Muscle layer of duodenum (tissue), 2 donors: ENCODE measurements around the gene DTX1.

Experiments used
- H3K27ac ChIP-seq: one replicate; pipeline ENCODE4 v1.7.0; 2013; ENCODE audit warnings: mild to moderate bottlenecking, low read length
- H3K27me3 ChIP-seq: one replicate; pipeline ENCODE4 v1.7.0; 2013; ENCODE audit warnings: low read depth, mild to moderate bottlenecking, control low read depth, low read length
- H3K36me3 ChIP-seq, 2 donors: one replicate each; pipeline ENCODE4 v1.7.0; 2013; ENCODE audit warnings: low read length in 2 of 2, control low read depth in 1 of 2, mild to moderate bottlenecking in 1 of 2; ENCODE audit not compliant: insufficient read depth in 2 of 2, control insufficient read depth in 1 of 2
- H3K4me1 ChIP-seq, 2 donors: one replicate each; pipeline ENCODE4 v1.7.0; 2013; ENCODE audit warnings: low read length in 2 of 2, mild to moderate bottlenecking in 2 of 2, control low read depth in 1 of 2, moderate library complexity in 1 of 2; ENCODE audit not compliant: insufficient read depth in 2 of 2, control insufficient read depth in 1 of 2
- H3K4me3 ChIP-seq, 2 donors: one replicate each; pipeline ENCODE4 v1.7.0; 2013; ENCODE audit warnings: low read length in 2 of 2, low read depth in 1 of 2, mild to moderate bottlenecking in 1 of 2
- H3K9me3 ChIP-seq, 2 donors: one replicate each; pipeline ENCODE4 v1.7.0; 2013; ENCODE audit warnings: low read length in 2 of 2, control low read depth in 1 of 2, mild to moderate bottlenecking in 1 of 2; ENCODE audit not compliant: control insufficient read depth in 1 of 2
- donor health status: healthy.

The DTX1 gene

GRCh38 chr12:113040722-113041171 lies 15.8 kb upstream of the DTX1 start:
- Histone ChIP-seq H3K27ac (no peak overlapping the region), H3K4me1 (no peaks in the 10 kb centered on the region)

DNA sequence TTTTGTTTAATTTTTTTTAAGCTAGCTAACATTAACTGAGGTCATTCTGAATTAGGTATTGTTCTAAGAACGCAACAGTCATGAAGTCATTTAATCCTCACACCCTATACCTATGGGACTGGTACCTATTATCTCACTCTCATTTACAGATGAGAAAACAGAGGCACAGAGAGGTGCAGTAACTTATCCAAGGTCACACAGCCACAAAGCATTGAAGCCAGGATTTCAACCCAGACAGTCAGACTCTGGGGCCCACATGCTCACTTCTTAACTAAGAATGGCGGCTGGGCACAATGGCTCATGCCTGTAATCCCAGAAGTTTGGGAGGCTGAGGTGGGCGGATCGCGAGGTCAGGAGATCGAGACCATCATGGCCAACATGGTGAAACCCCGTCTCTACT lies 15.0 kb upstream of the DTX1 start:
- H3K9me3 ChIP-seq = no peaks in the 10 kb centered on the region
- no peak overlapping the region for H3K4me3 ChIP-seq
- no peak overlapping the region for H3K27ac ChIP-seq
- H3K36me3 ChIP-seq = no peaks in the 10 kb centered on the region
- no peaks in the 10 kb centered on the region for H3K27me3 ChIP-seq
- no peaks in the 10 kb centered on the region for H3K4me1 ChIP-seq

More at GRCh38 chr12:113040722-113041171, 15.8 kb upstream of the DTX1 start:
- no peaks in the 10 kb centered on the region for H3K9me3 ChIP-seq
- H3K36me3 ChIP-seq = no peaks in the 10 kb centered on the region
- no peak overlapping the region for H3K4me3 ChIP-seq
- no peaks in the 10 kb centered on the region for H3K27me3 ChIP-seq

- H3K9me3 ChIP-seq = no peaks in the 10 kb centered on the region
- no peaks in the 10 kb centered on the region for H3K36me3 ChIP-seq
- H3K27ac ChIP-seq = no peak overlapping the region
- H3K4me3 ChIP-seq = no peak overlapping the region
- H3K27me3 ChIP-seq = no peaks in the 10 kb centered on the region
- H3K4me1 ChIP-seq = no peaks in the 10 kb centered on the region
Observed at GRCh38 chr12:113043240-113043639, 13.3 kb upstream of the DTX1 start.

DNA sequence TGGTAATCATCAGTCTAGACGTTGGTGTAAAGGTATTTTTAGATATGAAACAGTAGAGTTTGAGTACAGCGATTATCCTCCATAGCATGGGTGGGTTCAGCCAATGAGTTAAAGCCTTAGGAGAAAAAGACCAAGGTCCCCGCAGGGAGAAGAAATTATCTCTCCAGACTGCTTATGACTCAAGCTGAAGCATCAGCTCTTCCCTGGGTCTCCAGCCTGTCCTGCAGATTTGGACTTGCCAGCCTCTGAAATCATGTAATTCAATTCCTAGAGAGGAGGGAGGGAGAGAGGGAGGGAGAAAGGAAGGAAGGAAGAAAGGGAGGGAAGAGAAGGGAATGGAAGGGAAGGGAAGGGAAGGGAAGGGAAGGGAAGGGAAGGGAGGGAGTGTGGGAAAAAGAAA lies 12.0 kb upstream of the DTX1 start:
- Histone ChIP-seq H3K27ac (no peak overlapping the region), H3K9me3 (no peaks in the 10 kb centered on the region), H3K4me3 (no peak overlapping the region), H3K27me3 (no peaks in the 10 kb centered on the region), H3K36me3 (no peaks in the 10 kb centered on the region), H3K4me1 (no peaks in the 10 kb centered on the region)

DNA sequence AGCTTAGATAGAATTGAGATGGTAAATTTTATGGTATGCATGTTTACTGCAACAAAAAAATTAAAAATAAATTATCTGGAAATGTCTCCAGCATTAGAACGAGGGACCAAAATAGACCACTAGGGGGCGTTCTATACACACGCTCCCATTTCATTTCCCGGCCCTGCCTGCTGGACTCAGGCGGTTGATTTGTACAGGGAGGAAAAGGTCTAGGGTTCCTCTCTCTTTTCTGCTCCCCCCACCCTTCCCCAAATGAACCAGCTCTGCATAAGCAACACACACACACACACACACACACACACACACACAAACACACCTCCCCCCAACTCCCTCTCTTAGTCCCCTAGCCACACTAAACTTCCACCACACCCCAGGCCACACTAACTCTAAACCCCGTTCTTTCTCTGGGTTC lies 7.8 kb upstream of the DTX1 start:
- H3K9me3 ChIP-seq = no peaks in the 10 kb centered on the region
- no peak overlapping the region for H3K4me3 ChIP-seq
- no peaks in the 10 kb centered on the region for H3K4me1 ChIP-seq
- H3K27ac ChIP-seq = no peak overlapping the region
- no peaks in the 10 kb centered on the region for H3K36me3 ChIP-seq
- H3K27me3 ChIP-seq = no peaks in the 10 kb centered on the region

DNA sequence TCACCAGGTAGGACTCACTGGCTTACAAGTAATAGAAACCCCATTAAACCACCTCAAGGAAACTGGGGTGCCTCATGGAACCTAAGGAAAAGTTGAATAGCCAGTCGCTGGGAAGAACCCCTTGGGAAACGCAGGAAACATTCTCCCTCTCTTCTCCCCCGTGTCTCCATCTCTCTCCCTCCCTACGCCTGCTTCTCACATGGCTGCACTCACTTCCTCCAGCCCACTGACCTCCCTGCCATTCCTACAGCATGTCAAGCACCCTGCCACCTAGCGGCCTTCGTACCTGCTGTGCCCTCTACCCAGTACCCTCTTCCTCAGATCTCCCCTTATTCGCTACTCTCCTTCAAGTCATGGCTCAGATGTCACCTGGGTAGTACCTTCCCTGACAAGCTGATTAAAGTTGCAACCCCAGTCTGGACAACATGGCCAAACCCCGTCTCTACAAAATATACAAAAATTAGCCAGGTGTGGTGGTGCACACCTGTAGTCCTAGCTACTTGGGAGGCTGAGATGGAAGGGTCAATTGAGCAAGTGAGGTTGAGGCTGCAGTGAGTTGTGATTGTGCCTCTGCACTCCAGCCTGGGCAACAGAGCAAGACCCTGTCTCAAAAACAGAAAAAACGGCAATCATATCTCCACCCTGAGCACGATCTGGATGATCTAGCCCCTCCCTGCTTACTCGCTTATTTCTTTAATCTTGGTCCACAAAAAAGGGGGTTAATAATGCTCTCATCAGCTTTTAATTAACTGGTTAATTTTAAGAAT lies 6.4 kb upstream of the DTX1 start:
- Histone ChIP-seq H3K27ac (no peak overlapping the region), H3K27me3 (no peaks in the 10 kb centered on the region)

DNA sequence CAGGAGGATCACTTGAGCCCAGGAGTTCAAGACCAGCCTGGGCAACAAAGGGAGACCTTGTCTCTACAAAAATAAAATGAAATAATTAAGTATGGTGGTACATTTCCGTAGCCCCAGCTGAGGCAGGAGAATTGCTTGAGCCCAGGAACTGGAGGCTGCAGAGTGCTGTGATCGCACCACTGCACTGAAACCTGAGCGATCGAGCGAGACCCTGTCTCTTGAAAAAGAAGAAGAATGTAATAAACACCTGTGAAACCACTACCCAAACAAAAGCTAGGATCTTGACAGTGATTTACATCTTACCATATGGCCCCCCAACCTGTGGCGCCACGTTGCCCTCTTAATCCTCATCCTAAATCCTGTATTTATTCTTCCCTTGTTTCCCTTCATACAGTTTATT lies 5.7 kb upstream of the DTX1 start:
- Histone ChIP-seq H3K27me3 (peaks cover under 1% of the 10 kb centered on the region), H3K4me1 (no peaks in the 10 kb centered on the region), H3K36me3 (no peaks in the 10 kb centered on the region), H3K4me3 (no peak overlapping the region), H3K27ac (no peak overlapping the region), H3K9me3 (no peaks in the 10 kb centered on the region)

More for the DNA sequence above, 6.4 kb upstream of the DTX1 start:
- H3K36me3 ChIP-seq = no peaks in the 10 kb centered on the region
- no peaks in the 10 kb centered on the region for H3K4me1 ChIP-seq
- no peaks in the 10 kb centered on the region for H3K9me3 ChIP-seq
- no peak overlapping the region for H3K4me3 ChIP-seq

GRCh38 chr12:113051759-113052158 lies 4.8 kb upstream of the DTX1 start:
- Histone ChIP-seq H3K27me3 (peaks cover 8% of the 10 kb centered on the region), H3K4me1 (peaks cover 0 to 3% of the 10 kb centered on the region in 2 donors), H3K36me3 (no peaks in the 10 kb centered on the region), H3K4me3 (no peak overlapping the region), H3K27ac (no peak overlapping the region), H3K9me3 (no peaks in the 10 kb centered on the region)

DNA sequence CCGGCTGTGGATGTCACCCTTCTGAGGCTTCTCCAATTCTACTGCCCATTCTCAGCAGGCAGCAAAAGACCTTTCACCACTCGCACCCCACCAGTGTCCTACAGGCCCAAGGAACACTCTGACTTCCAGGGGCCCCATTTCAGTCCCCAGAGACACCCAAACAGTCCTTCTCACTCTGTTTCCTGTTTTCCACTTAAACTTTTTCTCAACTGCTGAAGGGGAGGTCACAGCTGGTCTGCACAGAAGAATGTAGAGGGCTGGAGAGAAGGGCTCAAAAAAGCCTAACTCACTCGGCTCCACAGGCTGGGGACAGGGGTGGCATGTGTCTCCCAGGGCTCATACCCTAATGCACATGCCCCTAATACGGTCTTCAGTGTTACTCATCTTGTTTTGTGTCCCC lies 4.2 kb upstream of the DTX1 start:
- H3K4me1 ChIP-seq = peaks cover 0 to 8% of the 10 kb centered on the region in 2 donors
- H3K27me3 ChIP-seq = peaks cover 8% of the 10 kb centered on the region
- no peak overlapping the region for H3K27ac ChIP-seq
- H3K9me3 ChIP-seq = no peaks in the 10 kb centered on the region
- no peaks in the 10 kb centered on the region for H3K36me3 ChIP-seq
- no peak overlapping the region for H3K4me3 ChIP-seq

GRCh38 chr12:113054948-113055486 lies 1.5 kb upstream of the DTX1 start:
- no peak overlapping the region for H3K4me3 ChIP-seq
- H3K4me1 ChIP-seq = peaks cover 0 to 10% of the 10 kb centered on the region in 2 donors
- no peak overlapping the region for H3K27ac ChIP-seq
- H3K36me3 ChIP-seq = no peaks in the 10 kb centered on the region
- no peaks in the 10 kb centered on the region for H3K9me3 ChIP-seq
- peaks cover 8% of the 10 kb centered on the region for H3K27me3 ChIP-seq

GRCh38 chr12:113055594-113056380 lies 743 bp upstream of the DTX1 start:
- Histone ChIP-seq H3K27me3 (peaks cover 8% of the 10 kb centered on the region), H3K36me3 (no peaks in the 10 kb centered on the region), H3K4me3 (peak overlapping the region in 1 of 2 donors; percentile 65), H3K27ac (no peak overlapping the region), H3K4me1 (peaks cover 0 to 10% of the 10 kb centered on the region in 2 donors), H3K9me3 (no peaks in the 10 kb centered on the region)
